ENCODE measurements around the gene ACOT12.
A peak's percentile ranks its signal among the peaks of the same experiment; 100 is the strongest.
"Not testable (repeated sequence)": the region's sequence is repeated elsewhere in the genome, so short reads cannot be mapped to it uniquely, and the experiment has no call there.

Gene ACOT12

GRCh38 chr5:81393783-81394718 lies at the start of gene ACOT12:
Gene ACOT12, minus strand, starts transcription at chr5:81394134. Its CDS starts 20 bp downstream, at chr5:81394114.
- DNase-seq, result no peak

- DNase-seq, result no peak
These were observed 41.1 kb upstream of the ACOT12 start for GRCh38 chr5:81435023-81435422.

GRCh38 chr5:81429985-81430384 lies 36.1 kb upstream of the ACOT12 start:
- no peak for DNase-seq

GRCh38 chr5:81429363-81429762 lies 35.4 kb upstream of the ACOT12 start:
- DNase-seq, result no peak

GRCh38 chr5:81428861-81429260 lies 34.9 kb upstream of the ACOT12 start:
- no peak for DNase-seq

- DNase-seq, result no peak
These were observed 34.5 kb upstream of the ACOT12 start for GRCh38 chr5:81428446-81428845.

- no peak for DNase-seq
These were observed 33.6 kb upstream of the ACOT12 start for GRCh38 chr5:81427566-81427965.

GRCh38 chr5:81426359-81427030 lies 32.6 kb upstream of the ACOT12 start:
- DNase-seq, result no peak

GRCh38 chr5:81425569-81425968 lies 31.6 kb upstream of the ACOT12 start:
- DNase-seq, result peak; percentile 15

- DNase-seq, result no peak
These were observed 30.8 kb upstream of the ACOT12 start for GRCh38 chr5:81424728-81425127.

GRCh38 chr5:81422671-81423070 lies 28.7 kb upstream of the ACOT12 start:
- DNase-seq, result no peak

GRCh38 chr5:81420039-81420667 lies 26.2 kb upstream of the ACOT12 start:
- no peak for DNase-seq

- DNase-seq, result no peak
These were observed 24.7 kb upstream of the ACOT12 start for GRCh38 chr5:81418606-81419005.

GRCh38 chr5:81417052-81417451 lies 23.1 kb upstream of the ACOT12 start:
- no peak for DNase-seq

- DNase-seq, result no peak
These were observed 16.0 kb upstream of the ACOT12 start for GRCh38 chr5:81409896-81410295.

- DNase-seq, result no peak
These were observed 15.4 kb upstream of the ACOT12 start for GRCh38 chr5:81409361-81409760.

GRCh38 chr5:81408496-81408895 lies 14.6 kb upstream of the ACOT12 start:
- DNase-seq, result no peak

- not testable (repeated sequence) for DNase-seq
These were observed 13.9 kb upstream of the ACOT12 start for GRCh38 chr5:81407811-81408210.

- DNase-seq, result no peak
These were observed 11.4 kb upstream of the ACOT12 start for GRCh38 chr5:81405126-81405891.

GRCh38 chr5:81402192-81402930 lies 8.4 kb upstream of the ACOT12 start:
- no peak for DNase-seq

GRCh38 chr5:81401266-81401665 lies 7.3 kb upstream of the ACOT12 start:
- DNase-seq, result no peak

GRCh38 chr5:81400375-81400774 lies 6.4 kb upstream of the ACOT12 start:
- DNase-seq, result no peak

All from SHP77 treated with DMSO at 0.1 percent for 48 hours (cell line).